Right atrium auricular region (tissue), 2 donors: ENCODE measurements around the gene ATP6V1G3. TPM values are rescaled to one million over a fixed set of nuclear protein-coding genes. Genes with fewer than 3 reads are reported as not detected.
"Not testable (repeated sequence)": the region's sequence is repeated elsewhere in the genome, so short reads cannot be mapped to it uniquely, and the experiment has no call there.

ENCODE experiments used
- DNase-seq: peaks from one replicate; pipeline ENCODE4 v3.0.0-alpha.2; 2019; ENCODE audit warnings: low spot score
- H3K27ac ChIP-seq, 2 donors: fragments of 200-600 bp; sonication (generic); 1 replicate in 1 of 2; 2 replicates in 1 of 2; pipeline ENCODE4 v1.5.1; 2016 to 2019
- H3K27me3 ChIP-seq, 2 donors: fragments of 200-600 bp; sonication (generic); one replicate each; pipeline versions ENCODE4 v1.5.1 to v1.6.0; 2017 to 2019
- H3K36me3 ChIP-seq: fragments of 200-600 bp; sonication (generic); one replicate; pipeline ENCODE4 v1.5.1; 2016
- H3K4me1 ChIP-seq, 2 donors: fragments of 200-600 bp; sonication (generic); one replicate each; pipeline versions ENCODE4 v1.5.1 to v1.6.0; 2017 to 2019
- H3K4me3 ChIP-seq, 2 donors: fragments of 200-600 bp; sonication (generic); 1 replicate in 1 of 2; 2 replicates in 1 of 2; pipeline ENCODE4 v1.5.1; 2017 to 2019; ENCODE audit warnings: mild to moderate bottlenecking in 1 of 2, moderate library complexity in 1 of 2
- H3K9me3 ChIP-seq, 2 donors: fragments of 200-600 bp; sonication (generic); one replicate each; pipeline ENCODE4 v1.5.1; 2019
- CTCF ChIP-seq, 2 donors: fragments of 200-600 bp; sonication (generic); IDR thresholded peaks; one replicate each; pipeline ENCODE4 v1.5.1; 2019; ENCODE audit warnings: antibody characterized with exemption in 2 of 2
- total RNA-seq, 2 donors: library from RNA; depleted of rRNA; stranded (reverse); fragments of >200 nt; gene quantifications; one replicate each; pipeline ENCODE4 v1.1.0, GENCODE V29; 2016

The ATP6V1G3 gene
- not detected for total RNA-seq

GRCh38 chr1:198540580-198540979, at the start of gene ATP6V1G3:
ATP6V1G3 (minus strand) TSS chr1:198540680; CDS start chr1:198540650, 30 bp downstream.
- no peak for TF ChIP-seq CTCF (IDR thresholded peaks at IDR 0.05)
- no peaks in the 10 kb centered on the region for H3K36me3 ChIP-seq
- H3K9me3 ChIP-seq: no peaks in the 10 kb centered on the region
- H3K4me1 ChIP-seq: no peaks in the 10 kb centered on the region
- no peak within 1 kb of the TSS for H3K4me3 ChIP-seq
- DNase-seq: no peak
- H3K27ac ChIP-seq: no peak within 1 kb of the TSS
- H3K27me3 ChIP-seq: no peaks in the 10 kb centered on the region

- Histone ChIP-seq H3K9me3 (peaks cover 6 to 13% of the 10 kb centered on the region in 2 donors), H3K4me3 (no peak overlapping the region), H3K27ac (no peak overlapping the region), H3K27me3 (no peaks in the 10 kb centered on the region), H3K4me1 (no peaks in the 10 kb centered on the region), H3K36me3 (no peaks in the 10 kb centered on the region)
- TF ChIP-seq CTCF (IDR thresholded peaks at IDR 0.05): no peak
- no peak for DNase-seq
Measured at GRCh38 chr1:198588845-198589244, 48.4 kb upstream of the ATP6V1G3 start.

GRCh38 chr1:198584163-198584562, 43.7 kb upstream of the ATP6V1G3 start:
- Histone ChIP-seq H3K36me3 (no peaks in the 10 kb centered on the region), H3K4me1 (no peaks in the 10 kb centered on the region), H3K27ac (no peak overlapping the region), H3K9me3 (peaks cover 4 to 22% of the 10 kb centered on the region in 2 donors), H3K27me3 (no peaks in the 10 kb centered on the region), H3K4me3 (no peak overlapping the region)
- no peak for DNase-seq
- TF ChIP-seq CTCF (IDR thresholded peaks at IDR 0.05): no peak

- not testable (repeated sequence) for H3K4me3 ChIP-seq, H3K4me1 ChIP-seq, DNase-seq, H3K36me3 ChIP-seq, H3K27ac ChIP-seq, H3K27me3 ChIP-seq
- H3K9me3 ChIP-seq: peaks cover 0 to 15% of the 10 kb centered on the region in 2 donors
Measured at GRCh38 chr1:198583209-198583802, 42.8 kb upstream of the ATP6V1G3 start.

- Histone ChIP-seq H3K4me3 (no peak overlapping the region), H3K27ac (no peak overlapping the region), H3K4me1 (no peaks in the 10 kb centered on the region), H3K9me3 (peaks cover 0 to 15% of the 10 kb centered on the region in 2 donors), H3K36me3 (no peaks in the 10 kb centered on the region), H3K27me3 (no peaks in the 10 kb centered on the region)
- DNase-seq: no peak
- no peak for TF ChIP-seq CTCF (IDR thresholded peaks at IDR 0.05)
Measured at GRCh38 chr1:198577444-198577843, 37.0 kb upstream of the ATP6V1G3 start.

GRCh38 chr1:198575798-198576641, 35.5 kb upstream of the ATP6V1G3 start:
- TF ChIP-seq CTCF (IDR thresholded peaks at IDR 0.05): no peak
- Histone ChIP-seq H3K27ac (no peak overlapping the region), H3K9me3 (peaks cover 0 to 6% of the 10 kb centered on the region in 2 donors), H3K36me3 (no peaks in the 10 kb centered on the region), H3K4me3 (no peak overlapping the region), H3K27me3 (no peaks in the 10 kb centered on the region), H3K4me1 (no peaks in the 10 kb centered on the region)
- DNase-seq: no peak
